GM21515 (cell line): ENCODE measurements around the gene SNX4.

ENCODE experiments used
- ATAC-seq: cut with Tn5 transposase; IDR thresholded peaks from one replicate; pipeline ENCODE4 v1.9.1; 2021; ENCODE audit not compliant: unreplicated experiment

SNX4 gene

GRCh38 chr3:125470671-125471070 lies 49.3 kb downstream of the SNX4 start:
- no peak for ATAC-seq

- no peak for ATAC-seq
Measured at GRCh38 chr3:125462722-125463299, 57.2 kb downstream of the SNX4 start.

GRCh38 chr3:125461896-125462295 lies 58.1 kb downstream of the SNX4 start:
- no peak for ATAC-seq

GRCh38 chr3:125460233-125460632 lies 59.8 kb downstream of the SNX4 start:
- no peak for ATAC-seq

- no peak for ATAC-seq
Measured at GRCh38 chr3:125443923-125444322, 76.1 kb downstream of the SNX4 start.

- no peak for ATAC-seq
Measured at GRCh38 chr3:125442506-125442905, 77.5 kb downstream of the SNX4 start.

GRCh38 chr3:125440970-125441369 lies 79.0 kb downstream of the SNX4 start:
- no peak for ATAC-seq

GRCh38 chr3:125440559-125440955 lies 79.4 kb downstream of the SNX4 start:
- no peak for ATAC-seq

GRCh38 chr3:125437631-125438435 lies 82.2 kb downstream of the SNX4 start:
- no peak for ATAC-seq

- ATAC-seq, result no peak
Measured at GRCh38 chr3:125436921-125437320, 83.1 kb downstream of the SNX4 start.

GRCh38 chr3:125435231-125435630 lies 84.8 kb downstream of the SNX4 start:
- no peak for ATAC-seq

- ATAC-seq, result no peak
Measured at GRCh38 chr3:125434582-125435011, 85.4 kb downstream of the SNX4 start.

GRCh38 chr3:125433611-125434041 lies 86.4 kb downstream of the SNX4 start:
- ATAC-seq, result no peak

- no peak for ATAC-seq
Measured at GRCh38 chr3:125433091-125433534, 86.9 kb downstream of the SNX4 start.

- ATAC-seq, result no peak
Measured at GRCh38 chr3:125431912-125432790, 87.9 kb downstream of the SNX4 start.

GRCh38 chr3:125431391-125431790 lies 88.6 kb downstream of the SNX4 start:
- no peak for ATAC-seq

- no peak for ATAC-seq
Measured at GRCh38 chr3:125428216-125428830, 91.7 kb downstream of the SNX4 start.

- no peak for ATAC-seq
Measured at GRCh38 chr3:125418306-125418705, 101.7 kb downstream of the SNX4 start.

GRCh38 chr3:125416235-125416634 lies 103.8 kb downstream of the SNX4 start:
- ATAC-seq, result no peak

- no peak for ATAC-seq
Measured at GRCh38 chr3:125414669-125415068, 105.3 kb downstream of the SNX4 start.

GRCh38 chr3:125410922-125411321 lies 109.1 kb downstream of the SNX4 start:
- no peak for ATAC-seq
